Measurements from ENCODE around the gene PAQR7. TPM values are rescaled to one million over a fixed set of nuclear protein-coding genes. Genes with fewer than 3 reads are reported as not detected.

The PAQR7 gene
- total RNA-seq, 1 experiment from 2014 or later = 4.4 TPM

- H3K36me3 Mint-ChIP-seq (ENCODE audit: insufficient read depth, unreplicated experiment) = peaks cover 7% of the 10 kb centered on the region
- TF ChIP-seq CTCF (IDR thresholded peaks at IDR 0.05; ENCODE audit: unreplicated experiment) = no peak
- CTCF ChIA-PET = interaction anchor here (0.6 to 1.9 kb wide), 7 partner anchors 12 to 980 kb away, joined by 3 to 17 read pairs (median 3); partner anchors contain the start of gene PAFAH2
- no peaks in the 10 kb centered on the region for H3K27me3 Mint-ChIP-seq (ENCODE audit: insufficient read depth, unreplicated experiment)
- H3K4me1 Mint-ChIP-seq (ENCODE audit: insufficient read depth, unreplicated experiment) = peaks cover 6% of the 10 kb centered on the region
- H3K9me3 Mint-ChIP-seq (ENCODE audit: unreplicated experiment) = no peaks in the 10 kb centered on the region
- H3K27ac Mint-ChIP-seq (ENCODE audit: low read depth, unreplicated experiment) = peak within 1 kb of the TSS; percentile 93
- POLR2A ChIA-PET = interaction anchor here (1.0 to 6.4 kb wide), 10 partner anchors 10 to 90 kb away, joined by 3 to 75 read pairs (median 8); partner anchors contain the start of genes MTFR1L, PAFAH2 and PAQR7
- intact Hi-C loops (cut with micrococcal nuclease) = loop anchor here (2.0 kb wide), 1 partner anchor 93 kb away; the partner anchor contains the start of gene PAFAH2
- DNase-seq (ENCODE audit: unreplicated experiment) = peak; percentile 87
- no TSS peak for BruUV-seq (replicated peaks)
- peak within 1 kb of the TSS; percentile 91 for H3K4me3 Mint-ChIP-seq (ENCODE audit: unreplicated experiment)
These were observed 30.5 kb upstream of the PAQR7 start, which contains the start of gene STMN1 for GRCh38 chr1:25905680-25906643. Gene STMN1 (minus strand): TSS chr1:25906419. CDS start chr1:25904676, 1,743 bp downstream.

GRCh38 chr1:25904943-25905679 lies 29.6 kb upstream of the PAQR7 start:
- H3K4me3 Mint-ChIP-seq (ENCODE audit: unreplicated experiment) = peak overlapping the region; percentile 91
- CTCF ChIA-PET = interaction anchor here (0.6 to 3.1 kb wide), 13 partner anchors 10 to 981 kb away, joined by 3 to 31 read pairs (median 3); no protein-coding TSS in a partner anchor
- TSS peak; percentile 6 for BruUV-seq (replicated peaks)
- H3K4me1 Mint-ChIP-seq (ENCODE audit: insufficient read depth, unreplicated experiment) = peaks cover 6% of the 10 kb centered on the region
- H3K36me3 Mint-ChIP-seq (ENCODE audit: insufficient read depth, unreplicated experiment) = peaks cover 12% of the 10 kb centered on the region
- peak overlapping the region; percentile 93 for H3K27ac Mint-ChIP-seq (ENCODE audit: low read depth, unreplicated experiment)
- intact Hi-C loops (cut with micrococcal nuclease) = loop anchor here (2.0 kb wide), 1 partner anchor 94 kb away; the partner anchor contains the start of gene PAFAH2
- peak; percentile 91 for DNase-seq (ENCODE audit: unreplicated experiment)
- H3K9me3 Mint-ChIP-seq (ENCODE audit: unreplicated experiment) = no peaks in the 10 kb centered on the region
- POLR2A ChIA-PET = interaction anchor here (0.6 to 6.4 kb wide), 18 partner anchors 9 to 1260 kb away, joined by 3 to 75 read pairs (median 5); partner anchors contain the start of genes MTFR1L, PAFAH2, PAQR7 and RSRP1
- TF ChIP-seq CTCF (IDR thresholded peaks at IDR 0.05; ENCODE audit: unreplicated experiment) = no peak
- H3K27me3 Mint-ChIP-seq (ENCODE audit: insufficient read depth, unreplicated experiment) = no peaks in the 10 kb centered on the region

GRCh38 chr1:25903986-25904385 lies 28.5 kb upstream of the PAQR7 start:
- H3K4me3 Mint-ChIP-seq (ENCODE audit: unreplicated experiment) = peak overlapping the region; percentile 91
- no TSS peak for BruUV-seq (replicated peaks)
- H3K27me3 Mint-ChIP-seq (ENCODE audit: insufficient read depth, unreplicated experiment) = no peaks in the 10 kb centered on the region
- intact Hi-C loops (cut with micrococcal nuclease) = loop anchor here (2.0 kb wide), 1 partner anchor 95 kb away; the partner anchor contains the start of gene PAFAH2
- TF ChIP-seq CTCF (IDR thresholded peaks at IDR 0.05; ENCODE audit: unreplicated experiment) = no peak
- no peak for DNase-seq (ENCODE audit: unreplicated experiment)
- peaks cover 6% of the 10 kb centered on the region for H3K4me1 Mint-ChIP-seq (ENCODE audit: insufficient read depth, unreplicated experiment)
- CTCF ChIA-PET = interaction anchor here (0.6 to 3.1 kb wide), 7 partner anchors 8 to 1093 kb away, joined by 3 to 31 read pairs (median 4); partner anchors contain the start of gene PAFAH2
- H3K36me3 Mint-ChIP-seq (ENCODE audit: insufficient read depth, unreplicated experiment) = peaks cover 12% of the 10 kb centered on the region
- no peaks in the 10 kb centered on the region for H3K9me3 Mint-ChIP-seq (ENCODE audit: unreplicated experiment)
- POLR2A ChIA-PET = interaction anchor here (0.6 to 6.4 kb wide), 14 partner anchors 8 to 656 kb away, joined by 3 to 75 read pairs (median 5); partner anchors contain the start of genes MTFR1L, PAFAH2, PAQR7 and RSRP1
- H3K27ac Mint-ChIP-seq (ENCODE audit: low read depth, unreplicated experiment) = peak overlapping the region; percentile 93

Measured in MCF 10A (cell line).